C4-2B (cell line): ENCODE data around the gene EXOC3L4.
A peak's percentile ranks its signal among the peaks of the same experiment; 100 is the strongest.

ENCODE experiments used
- ZFX ChIP-seq: fragments of 450-650 bp; IDR thresholded peaks from 2 replicates; pipeline ENCODE4 v1.6.1; 2017
- TF ChIP-seq, protein P1 (sequence below): fragments of 450-650 bp; conservative IDR thresholded peaks from 2 replicates; pipeline ENCODE4 v1.5.1; 2017; ENCODE audit warnings: mild to moderate bottlenecking

DNA sequence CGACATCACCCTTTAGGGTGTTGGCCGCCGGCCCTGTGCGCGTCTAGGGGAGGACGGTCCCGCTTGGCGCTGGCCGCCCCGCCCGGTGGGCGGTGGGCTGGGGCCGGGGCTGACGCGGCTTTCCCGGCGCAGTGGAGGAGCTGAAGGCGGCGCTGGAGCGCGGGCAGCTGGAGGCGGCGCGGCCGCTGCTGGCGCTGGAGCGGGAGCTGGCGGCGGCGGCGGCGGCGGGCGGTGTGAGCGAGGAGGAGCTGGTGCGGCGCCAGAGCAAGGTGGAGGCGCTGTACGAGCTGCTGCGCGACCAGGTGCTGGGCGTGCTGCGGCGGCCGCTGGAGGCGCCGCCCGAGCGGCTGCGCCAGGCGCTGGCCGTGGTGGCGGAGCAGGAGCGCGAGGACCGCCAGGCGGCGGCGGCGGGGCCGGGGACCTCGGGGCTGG, 32.4 kb downstream of the EXOC3L4 start:
- TF ChIP-seq, protein P1, sequence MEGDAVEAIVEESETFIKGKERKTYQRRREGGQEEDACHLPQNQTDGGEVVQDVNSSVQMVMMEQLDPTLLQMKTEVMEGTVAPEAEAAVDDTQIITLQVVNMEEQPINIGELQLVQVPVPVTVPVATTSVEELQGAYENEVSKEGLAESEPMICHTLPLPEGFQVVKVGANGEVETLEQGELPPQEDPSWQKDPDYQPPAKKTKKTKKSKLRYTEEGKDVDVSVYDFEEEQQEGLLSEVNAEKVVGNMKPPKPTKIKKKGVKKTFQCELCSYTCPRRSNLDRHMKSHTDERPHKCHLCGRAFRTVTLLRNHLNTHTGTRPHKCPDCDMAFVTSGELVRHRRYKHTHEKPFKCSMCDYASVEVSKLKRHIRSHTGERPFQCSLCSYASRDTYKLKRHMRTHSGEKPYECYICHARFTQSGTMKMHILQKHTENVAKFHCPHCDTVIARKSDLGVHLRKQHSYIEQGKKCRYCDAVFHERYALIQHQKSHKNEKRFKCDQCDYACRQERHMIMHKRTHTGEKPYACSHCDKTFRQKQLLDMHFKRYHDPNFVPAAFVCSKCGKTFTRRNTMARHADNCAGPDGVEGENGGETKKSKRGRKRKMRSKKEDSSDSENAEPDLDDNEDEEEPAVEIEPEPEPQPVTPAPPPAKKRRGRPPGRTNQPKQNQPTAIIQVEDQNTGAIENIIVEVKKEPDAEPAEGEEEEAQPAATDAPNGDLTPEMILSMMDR: peak; percentile 89
- TF ChIP-seq ZFX: no peak
